Measurements from ENCODE around the gene MACROD2. TPM values are rescaled to one million over a fixed set of nuclear protein-coding genes. Genes with fewer than 3 reads are reported as not detected.
A peak's percentile ranks its signal among the peaks of the same experiment; 100 is the strongest.

The MACROD2 gene
- total RNA-seq, 4 donors from 2014 or later = 2.1 to 28.1 (median 12.6) TPM

- intact Hi-C loops (cut with DNase I; ENCODE audit: low total_unique reads) = no loop called here
- H3K9me3 ChIP-seq = no peaks in the 10 kb centered on the region
- H3K27me3 ChIP-seq = no peaks in the 10 kb centered on the region
- no peak overlapping the region for H3K4me3 ChIP-seq
- peak in 1 of 2 donors; percentile 27 for DNase-seq
- no peaks in the 10 kb centered on the region for H3K36me3 ChIP-seq
- no peaks in the 10 kb centered on the region for H3K4me1 ChIP-seq
- TF ChIP-seq POLR2A (IDR thresholded peaks at IDR 0.05) = no peak
- peak; percentile 58 to 68 (median 60) for TF ChIP-seq CTCF (IDR thresholded peaks at IDR 0.05)
- peak overlapping the region; percentile 12 to 53 for H3K27ac ChIP-seq
Measured at GRCh38 chr20:14055127-14055742, 59.9 kb downstream of the MACROD2 start.

DNA sequence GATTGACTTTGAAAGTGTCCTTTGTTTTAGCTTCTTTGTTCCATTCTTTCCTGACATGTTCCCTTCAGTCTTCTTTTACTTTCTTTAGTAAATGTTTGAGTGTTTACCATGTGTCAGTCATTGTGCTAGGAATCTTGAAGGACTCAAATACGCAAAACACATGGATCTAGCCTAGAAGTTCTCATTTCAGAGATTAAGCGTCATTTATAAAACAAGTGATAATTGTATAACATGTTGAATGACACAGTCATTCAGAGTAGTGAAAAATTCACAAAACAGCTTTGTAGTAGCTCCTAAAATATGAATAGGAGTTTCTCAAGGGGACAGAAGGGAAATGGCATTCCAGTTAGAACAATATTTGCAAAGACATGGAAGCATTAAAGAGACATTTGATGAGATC is 66.9 kb downstream of the MACROD2 start:
- Histone ChIP-seq H3K9me3 (no peaks in the 10 kb centered on the region), H3K27me3 (no peaks in the 10 kb centered on the region), H3K4me3 (no peak overlapping the region), H3K4me1 (no peaks in the 10 kb centered on the region), H3K36me3 (no peaks in the 10 kb centered on the region), H3K27ac (no peak overlapping the region)
- no peak for DNase-seq
- intact Hi-C loops (cut with DNase I; ENCODE audit: low total_unique reads) = no loop called here
- TF ChIP-seq POLR2A (IDR thresholded peaks at IDR 0.05) (no peak), CTCF (IDR thresholded peaks at IDR 0.05) (no peak)

- Histone ChIP-seq H3K4me1 (no peaks in the 10 kb centered on the region), H3K9me3 (no peaks in the 10 kb centered on the region), H3K36me3 (no peaks in the 10 kb centered on the region), H3K4me3 (no peak overlapping the region), H3K27ac (no peak overlapping the region), H3K27me3 (no peaks in the 10 kb centered on the region)
- DNase-seq = no peak
- TF ChIP-seq POLR2A (IDR thresholded peaks at IDR 0.05) (no peak), CTCF (IDR thresholded peaks at IDR 0.05) (no peak)
- intact Hi-C loops (cut with DNase I; ENCODE audit: low total_unique reads) = no loop called here
Measured at GRCh38 chr20:14062786-14063185, 67.5 kb downstream of the MACROD2 start.

DNA sequence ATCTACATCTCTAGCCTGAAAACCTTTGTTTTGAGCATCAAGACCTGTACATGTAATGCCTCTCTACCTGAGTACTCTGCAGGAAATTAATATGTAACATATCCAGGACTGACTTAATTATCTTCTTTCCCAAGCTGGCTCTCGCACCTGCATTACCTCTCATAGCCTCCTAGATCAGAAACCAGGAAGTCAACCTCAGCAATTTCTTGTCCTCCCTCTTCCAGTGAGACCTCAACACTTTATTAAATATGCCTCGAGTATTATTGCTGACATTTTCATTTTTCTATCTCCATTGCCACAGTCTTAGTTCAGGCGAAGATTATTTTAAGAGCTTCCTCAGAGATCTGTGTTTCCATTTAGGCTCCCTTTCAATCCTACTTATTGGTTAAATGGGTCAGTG is 69.0 kb downstream of the MACROD2 start:
- no peak overlapping the region for H3K27ac ChIP-seq
- TF ChIP-seq POLR2A (IDR thresholded peaks at IDR 0.05) (no peak), CTCF (IDR thresholded peaks at IDR 0.05) (no peak)
- DNase-seq = no peak
- H3K9me3 ChIP-seq = no peaks in the 10 kb centered on the region
- H3K36me3 ChIP-seq = no peaks in the 10 kb centered on the region
- intact Hi-C loops (cut with DNase I; ENCODE audit: low total_unique reads) = no loop called here
- H3K4me1 ChIP-seq = no peaks in the 10 kb centered on the region
- no peak overlapping the region for H3K4me3 ChIP-seq
- no peaks in the 10 kb centered on the region for H3K27me3 ChIP-seq

DNA sequence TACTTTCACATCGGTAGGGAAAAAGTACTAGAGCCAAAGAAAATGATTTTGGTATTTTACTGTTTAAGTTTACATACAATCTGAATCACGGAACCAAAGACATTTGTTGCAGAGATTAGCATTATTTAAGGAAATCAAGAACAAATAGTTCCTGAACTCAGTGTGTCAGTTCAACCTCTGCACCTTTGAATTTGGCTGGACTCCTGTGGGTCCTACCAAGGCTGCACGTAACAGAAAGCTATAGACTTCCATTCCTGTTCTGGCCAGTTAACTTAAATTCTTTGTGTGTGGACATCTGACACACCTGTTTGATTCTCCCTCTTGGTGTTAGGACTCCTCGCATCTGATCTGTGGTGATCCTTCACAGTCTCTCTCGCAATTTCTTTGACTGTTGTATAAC is 69.6 kb downstream of the MACROD2 start:
- H3K27me3 ChIP-seq = no peaks in the 10 kb centered on the region
- TF ChIP-seq CTCF (IDR thresholded peaks at IDR 0.05) (no peak), POLR2A (IDR thresholded peaks at IDR 0.05) (no peak)
- no peaks in the 10 kb centered on the region for H3K9me3 ChIP-seq
- DNase-seq = no peak
- H3K4me1 ChIP-seq = no peaks in the 10 kb centered on the region
- intact Hi-C loops (cut with DNase I; ENCODE audit: low total_unique reads) = no loop called here
- no peak overlapping the region for H3K27ac ChIP-seq
- no peak overlapping the region for H3K4me3 ChIP-seq
- H3K36me3 ChIP-seq = no peaks in the 10 kb centered on the region

Measured in uterus (tissue), 4 donors.